GM18517 (cell line): ENCODE data around the gene NTMT1.
"Not testable (repeated sequence)": the region's sequence is repeated elsewhere in the genome, so short reads cannot be mapped to it uniquely, and the experiment has no call there.

Source experiments
- ATAC-seq: cut with Tn5 transposase; IDR thresholded peaks from one replicate; pipeline ENCODE4 v1.9.1; 2021; ENCODE audit warnings: mild to moderate bottlenecking, moderate library complexity; ENCODE audit not compliant: unreplicated experiment

The NTMT1 gene

GRCh38 chr9:129649726-129650679 lies 24.0 kb downstream of the NTMT1 start:
- ATAC-seq: no peak

DNA sequence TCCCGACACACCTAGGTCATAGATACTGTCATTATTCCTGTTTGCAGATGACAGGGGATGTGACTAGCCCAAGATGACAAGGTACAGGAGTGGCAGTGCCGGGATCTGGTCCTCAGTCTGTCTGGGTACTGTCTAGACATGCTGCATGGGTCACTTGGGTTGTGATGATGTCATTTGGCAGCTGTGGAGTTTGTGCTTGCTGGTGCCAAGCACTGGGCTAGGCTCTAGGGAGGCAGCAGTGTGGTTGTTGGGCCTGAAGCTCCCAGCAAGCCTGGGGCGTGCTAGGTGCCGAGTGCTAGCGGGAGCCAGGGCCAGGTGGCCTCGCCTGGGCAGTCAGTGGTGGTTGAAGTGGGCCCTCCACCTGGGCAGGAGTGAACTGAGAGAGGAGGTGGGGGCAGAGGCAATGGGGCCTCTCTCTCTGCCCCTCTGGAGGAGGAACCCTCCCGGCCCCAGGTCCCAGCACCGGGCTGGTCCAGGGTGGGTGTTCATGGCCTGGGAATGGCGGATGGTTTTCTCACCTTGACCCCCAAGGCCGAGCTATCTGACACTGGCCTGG lies 24.8 kb downstream of the NTMT1 start:
- no peak for ATAC-seq

- no peak for ATAC-seq
Observed at GRCh38 chr9:129653823-129654553, 28.0 kb downstream of the NTMT1 start.

- ATAC-seq: no peak
Observed at GRCh38 chr9:129654554-129655040, 28.6 kb downstream of the NTMT1 start.

GRCh38 chr9:129655154-129655553 lies 29.2 kb downstream of the NTMT1 start:
- no peak for ATAC-seq

DNA sequence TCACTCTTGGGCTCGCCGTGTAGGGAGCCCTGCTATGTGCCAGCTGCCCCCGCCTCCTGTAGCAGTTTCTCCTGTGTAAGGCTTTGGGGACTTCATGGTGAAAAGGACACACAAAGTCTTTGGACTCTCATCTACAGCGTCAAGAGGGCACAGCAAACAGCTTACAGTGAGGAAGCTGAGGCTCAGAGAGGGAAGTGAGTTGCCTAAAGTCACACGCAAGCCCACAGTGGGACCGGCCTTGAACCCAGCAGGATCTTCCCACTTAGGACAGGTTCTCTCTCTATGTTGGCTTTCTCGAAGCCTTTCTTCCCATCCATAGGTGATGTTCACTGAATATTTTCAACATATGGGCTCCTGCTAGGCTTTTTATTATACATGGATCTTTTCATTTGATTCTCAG lies 29.7 kb downstream of the NTMT1 start:
- ATAC-seq: no peak

DNA sequence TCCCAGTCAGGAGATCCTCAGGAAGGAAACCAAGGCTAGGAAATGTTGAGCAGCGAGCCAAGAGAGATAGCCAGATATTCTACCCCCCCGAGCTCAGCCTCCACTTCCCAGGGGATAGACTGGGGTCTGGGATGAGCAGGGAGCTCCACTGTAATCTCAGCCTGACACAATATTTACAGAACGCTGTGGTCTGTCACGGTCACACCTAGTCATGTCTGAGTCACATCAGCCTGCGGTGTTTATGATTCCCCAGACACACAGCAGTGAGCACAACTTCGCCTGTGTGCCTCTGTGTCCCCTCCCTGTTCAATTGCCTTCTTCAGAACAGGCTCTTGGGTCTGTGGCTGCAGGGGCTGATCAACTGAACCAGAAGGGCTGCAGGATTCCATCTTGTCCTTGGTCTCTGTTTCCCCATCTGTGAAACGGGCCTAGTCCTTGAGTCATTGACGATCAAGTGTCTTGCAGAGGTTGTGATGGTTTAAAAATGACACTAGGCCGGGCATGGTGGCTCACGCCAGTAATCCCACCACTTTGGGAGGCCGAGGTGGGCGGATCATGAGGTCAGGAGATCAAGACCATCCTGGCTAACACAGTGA lies 30.9 kb downstream of the NTMT1 start:
- ATAC-seq: no peak

DNA sequence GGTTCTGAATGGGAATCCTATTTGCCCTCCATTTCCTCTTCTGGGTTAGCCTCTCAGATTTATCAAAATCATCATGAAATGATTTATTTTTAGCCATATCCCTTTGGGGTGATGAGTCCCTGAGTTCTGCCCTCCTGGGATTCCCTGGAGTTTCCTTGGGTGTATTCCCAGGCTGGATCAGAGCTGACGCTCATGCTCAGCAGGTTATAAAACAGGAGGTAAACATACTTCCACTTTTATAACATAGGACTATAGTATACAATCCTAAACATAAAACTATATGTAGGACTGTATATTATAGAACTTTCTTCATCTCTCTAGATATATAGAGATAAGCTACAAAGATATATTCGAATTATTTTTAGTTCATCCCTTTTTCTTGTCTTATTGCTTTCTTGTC lies 35.1 kb downstream of the NTMT1 start:
- ATAC-seq: no peak

DNA sequence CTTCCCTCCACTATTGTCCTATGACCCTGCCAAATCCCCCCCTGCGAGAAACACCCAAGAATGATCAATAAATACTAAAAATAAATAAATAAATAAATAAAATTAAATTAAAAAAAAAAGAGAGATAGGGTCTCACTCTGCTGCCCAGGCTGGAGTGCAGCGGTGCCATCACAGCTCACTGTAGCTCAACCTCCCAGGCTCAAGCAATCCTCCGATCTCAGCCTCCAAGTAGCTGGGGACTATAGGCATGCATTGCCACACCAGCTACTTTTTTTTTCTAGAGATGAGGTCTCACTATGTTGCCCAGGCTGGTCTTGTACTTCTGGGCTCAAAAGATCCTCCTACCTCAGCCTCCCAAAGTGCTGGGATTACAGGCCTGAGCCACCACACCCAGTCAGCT lies 36.3 kb downstream of the NTMT1 start:
- not testable (repeated sequence) for ATAC-seq

DNA sequence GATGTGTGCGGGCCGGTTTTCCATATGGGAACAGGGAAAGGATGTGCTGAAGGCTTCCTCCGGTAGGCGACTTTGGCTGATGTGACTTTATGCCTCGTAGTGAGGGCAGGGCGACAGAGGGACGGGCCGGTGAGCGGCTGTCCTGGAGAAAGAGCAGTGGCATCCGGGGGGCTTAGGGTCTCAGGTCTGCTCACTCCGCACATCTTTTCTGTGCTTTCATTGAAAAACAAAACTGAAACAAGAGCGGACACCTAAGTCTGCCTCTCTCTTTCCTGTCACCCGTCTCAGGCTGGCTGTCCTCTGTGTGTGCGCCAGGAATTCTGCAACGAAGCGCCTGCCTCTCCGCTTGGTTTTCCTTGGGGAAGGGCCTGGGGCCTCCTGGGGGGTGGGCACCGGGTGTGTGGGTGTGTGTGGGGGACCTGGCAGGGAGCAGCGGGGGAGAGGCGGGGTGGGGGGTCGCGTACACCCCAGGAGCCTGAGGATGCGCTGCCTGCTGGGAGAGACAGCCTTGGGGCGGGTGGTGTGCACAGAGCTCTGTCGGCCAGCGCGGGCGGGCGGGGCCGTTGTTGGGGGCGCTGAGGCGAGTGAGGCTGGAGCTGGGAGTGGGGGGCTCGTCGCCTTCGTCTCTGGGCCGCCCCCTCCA lies 38.9 kb downstream of the NTMT1 start:
- ATAC-seq: no peak

GRCh38 chr9:129665389-129665775 lies 39.4 kb downstream of the NTMT1 start, which contains the start of gene PRRX2:
TSS of gene PRRX2 (plus strand) at chr9:129665647. CDS start at chr9:129665868, 221 bp downstream.
- no peak for ATAC-seq

DNA sequence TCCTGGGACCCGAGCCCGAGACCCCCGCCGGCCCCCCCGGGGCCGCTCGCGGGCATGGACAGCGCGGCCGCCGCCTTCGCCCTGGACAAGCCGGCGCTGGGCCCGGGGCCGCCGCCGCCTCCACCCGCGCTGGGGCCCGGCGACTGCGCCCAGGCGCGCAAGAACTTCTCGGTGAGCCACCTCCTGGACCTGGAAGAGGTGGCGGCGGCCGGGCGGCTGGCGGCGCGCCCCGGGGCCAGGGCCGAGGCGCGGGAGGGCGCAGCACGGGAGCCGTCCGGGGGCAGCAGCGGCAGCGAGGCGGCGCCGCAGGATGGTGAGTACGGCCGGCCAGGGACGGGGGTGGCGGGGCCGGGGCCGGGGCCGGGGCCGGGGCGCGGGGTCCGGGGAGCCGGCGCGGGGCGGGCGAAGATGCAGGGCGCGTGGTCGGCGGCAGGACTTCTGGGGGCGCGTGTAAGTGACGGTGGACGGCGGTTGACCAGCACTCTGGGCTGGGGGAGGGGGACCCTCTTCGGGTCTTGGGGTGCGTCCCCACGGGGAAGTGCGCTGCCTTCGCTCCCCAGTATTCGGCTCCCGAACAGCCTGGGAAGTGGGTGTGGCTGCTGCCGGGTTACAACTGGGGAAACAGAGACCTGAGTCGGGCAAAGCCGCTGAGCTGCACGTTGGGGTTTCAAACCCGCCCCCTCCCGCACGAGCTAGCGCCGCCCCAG lies 40.0 kb downstream of the NTMT1 start:
- no peak for ATAC-seq

- ATAC-seq: no peak
Observed at GRCh38 chr9:129666575-129666974, 40.6 kb downstream of the NTMT1 start.

- no peak for ATAC-seq
Observed at GRCh38 chr9:129667378-129667777, 41.4 kb downstream of the NTMT1 start.

DNA sequence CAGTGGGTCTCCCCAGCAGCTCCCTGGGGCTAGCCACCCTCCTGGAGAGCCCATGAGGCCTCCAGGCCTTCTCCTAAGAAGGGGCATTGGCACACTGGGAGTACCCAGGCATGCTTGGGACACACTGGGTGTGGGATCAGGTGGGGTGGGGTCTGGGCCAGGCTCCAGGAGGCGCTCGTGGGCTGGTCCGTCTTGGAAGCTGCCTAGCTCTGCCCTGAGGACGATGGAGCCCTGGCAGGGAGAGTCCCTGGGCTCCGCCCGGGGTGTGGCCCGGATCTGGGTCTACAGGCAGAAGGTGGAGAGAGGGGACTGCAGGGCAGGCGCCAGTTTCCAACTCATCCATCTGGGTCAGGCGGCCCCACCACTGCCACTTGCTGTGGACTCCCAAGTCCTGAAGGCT lies 41.9 kb downstream of the NTMT1 start:
- no peak for ATAC-seq

DNA sequence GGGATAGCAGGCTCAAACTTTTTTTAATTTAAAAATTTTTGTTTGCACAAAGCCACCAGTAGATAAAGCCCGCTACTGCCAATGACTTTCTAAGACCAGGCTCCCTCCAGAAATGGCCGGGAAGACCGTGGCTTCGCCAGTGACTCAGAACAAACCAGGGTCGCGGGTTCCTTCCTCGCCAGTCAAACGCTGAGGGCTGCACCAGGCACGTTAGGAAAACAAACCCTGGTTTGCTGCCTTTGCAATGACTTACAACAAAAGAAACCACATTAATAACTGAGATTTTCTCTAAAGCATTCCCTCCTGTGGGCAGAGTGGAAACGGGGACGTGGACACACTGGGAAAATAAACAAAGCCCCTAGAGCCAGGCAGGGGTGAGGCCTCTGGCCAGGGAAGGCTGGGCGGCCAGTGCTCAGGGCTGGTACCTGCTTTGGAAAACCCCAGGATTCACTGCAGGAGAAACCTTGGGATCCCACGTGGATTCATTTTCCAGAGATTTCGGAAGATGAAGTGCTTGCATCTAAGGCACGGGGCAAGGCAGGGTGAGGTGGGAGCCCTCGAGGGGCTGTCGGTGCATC lies 43.3 kb downstream of the NTMT1 start:
- ATAC-seq: no peak

GRCh38 chr9:129669946-129670345 lies 44.0 kb downstream of the NTMT1 start:
- ATAC-seq: no peak

GRCh38 chr9:129671065-129671464 lies 45.1 kb downstream of the NTMT1 start:
- no peak for ATAC-seq

DNA sequence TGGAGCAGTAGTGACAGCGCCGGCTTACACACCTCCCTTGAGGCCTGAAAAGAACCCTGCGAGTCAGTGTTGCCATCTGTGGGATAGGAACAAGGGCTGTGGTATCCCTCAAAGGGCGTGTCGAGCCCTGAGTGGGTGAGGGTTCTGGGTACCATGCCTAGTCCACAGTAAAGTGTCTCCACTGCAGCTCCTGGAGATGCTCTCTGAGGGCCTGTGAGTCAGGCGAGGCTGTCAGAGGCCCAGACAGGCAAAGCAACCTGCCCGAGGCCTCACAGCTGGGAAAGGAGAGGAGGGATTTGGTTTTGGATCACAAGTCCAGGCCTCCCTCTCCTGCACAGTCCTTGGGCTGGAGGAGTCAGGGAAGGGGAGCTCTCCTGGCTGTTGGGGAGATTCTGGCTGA lies 45.6 kb downstream of the NTMT1 start:
- ATAC-seq: no peak

- no peak for ATAC-seq
Observed at GRCh38 chr9:129672702-129673101, 46.7 kb downstream of the NTMT1 start.
